Fibroblast of mammary gland (primary cell): ENCODE data around the gene TRIM41.

Source experiments
- DNase-seq: peaks from one replicate; pipeline ENCODE4 v3.0.0-alpha.2; 2010; ENCODE audit warnings: low read depth
- H3K4me3 ChIP-seq: 2 replicates; pipeline ENCODE4 v1.5.1; 2011; ENCODE audit warnings: low read depth, mild to moderate bottlenecking, low read length, moderate library complexity; ENCODE audit not compliant: control insufficient read depth
- CTCF ChIP-seq: conservative IDR thresholded peaks from 2 replicates; pipeline ENCODE4 v1.5.1; 2011; ENCODE audit warnings: low read depth, low read length, inconsistent platforms; ENCODE audit not compliant: control insufficient read depth, insufficient read depth

TRIM41 gene

GRCh38 chr5:181219262-181220177 is 3.6 kb upstream of the TRIM41 start:
- TF ChIP-seq CTCF = no peak
- DNase-seq = no peak
- no peak overlapping the region for H3K4me3 ChIP-seq

DNA sequence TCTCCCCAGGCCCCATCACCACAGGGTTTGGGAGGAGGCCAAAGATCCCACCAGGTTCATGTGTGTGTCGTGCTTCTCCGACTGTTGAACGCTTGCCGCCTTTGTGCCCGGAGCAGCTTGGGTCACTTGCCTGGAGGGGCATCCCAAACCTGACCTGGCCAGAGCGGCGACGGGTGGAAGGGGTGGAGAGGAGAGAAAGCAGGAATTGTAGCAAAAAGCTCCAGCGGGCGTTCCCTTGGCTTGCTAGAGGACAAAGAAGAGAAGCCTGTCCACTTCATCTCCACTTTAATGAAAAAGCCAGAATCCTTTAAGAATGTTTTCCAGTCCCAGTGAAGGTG is 2.9 kb upstream of the TRIM41 start:
- no peak for DNase-seq
- H3K4me3 ChIP-seq = no peak overlapping the region
- TF ChIP-seq CTCF = no peak

GRCh38 chr5:181221105-181221791 is 1.8 kb upstream of the TRIM41 start:
- no peak for TF ChIP-seq CTCF
- peak overlapping the region; percentile 36 for H3K4me3 ChIP-seq
- DNase-seq = no peak

DNA sequence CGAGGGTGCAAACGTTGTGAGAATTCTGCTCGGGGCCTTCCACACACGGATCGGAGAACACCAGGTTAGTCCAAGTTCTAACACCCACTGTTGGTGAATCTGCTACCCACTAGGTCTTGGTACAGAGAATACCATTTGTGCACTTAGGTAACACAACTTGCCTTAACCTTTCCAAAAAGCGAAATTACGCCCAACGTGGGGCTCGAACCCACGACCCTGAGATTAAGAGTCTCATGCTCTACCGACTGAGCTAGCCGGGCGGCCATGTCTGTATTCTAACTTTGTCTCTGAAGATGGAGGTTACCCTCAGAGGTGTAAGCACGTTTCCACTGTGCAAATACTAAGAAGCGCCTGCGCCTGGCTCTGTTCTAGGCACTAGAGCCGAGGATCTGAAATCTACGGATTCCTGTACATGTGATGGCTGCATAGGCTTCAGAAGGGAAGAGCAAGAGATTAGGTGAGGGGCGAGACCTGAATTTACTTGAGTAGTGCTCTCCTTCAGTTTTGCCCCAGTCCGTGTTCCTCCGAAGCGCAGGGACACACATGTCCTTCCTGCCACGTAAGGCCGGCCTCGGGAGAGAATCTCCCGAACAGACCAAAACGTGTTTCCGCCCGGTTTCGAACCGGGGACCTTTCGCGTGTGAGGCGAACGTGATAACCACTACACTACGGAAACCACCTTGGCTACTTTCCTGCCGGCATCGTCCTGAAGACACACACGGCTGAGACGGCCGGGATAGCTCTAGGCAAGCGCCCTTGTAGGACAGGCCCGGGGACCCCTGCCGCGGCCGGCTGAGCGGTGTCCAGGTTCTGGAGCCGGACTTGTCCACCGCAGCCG is 1.1 kb upstream of the TRIM41 start:
- H3K4me3 ChIP-seq = peak overlapping the region; percentile 81
- TF ChIP-seq CTCF = no peak
- peak; percentile 97 for DNase-seq

DNA sequence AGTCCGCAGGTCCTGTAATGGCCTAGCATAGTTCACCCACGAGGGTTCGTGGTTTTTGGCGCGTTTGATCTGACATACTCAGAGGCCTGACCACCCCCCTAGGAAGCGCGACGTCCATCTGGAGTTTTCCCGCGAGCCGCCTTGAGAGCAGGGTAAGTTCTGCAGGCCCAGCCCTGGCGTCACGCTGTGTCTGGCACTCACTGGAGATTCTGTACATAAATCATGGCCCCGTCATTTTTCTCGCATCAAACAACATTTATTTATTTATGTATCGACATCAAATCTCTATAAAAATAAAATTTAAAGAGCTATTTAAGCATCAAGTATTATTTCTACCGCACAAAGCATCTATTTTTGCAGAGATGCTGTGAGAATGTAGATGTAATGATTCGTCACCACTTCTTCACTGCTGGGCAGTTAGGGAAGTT is 437 bp upstream of the TRIM41 start:
- H3K4me3 ChIP-seq = peak overlapping the region; percentile 81
- DNase-seq = no peak
- no peak for TF ChIP-seq CTCF

GRCh38 chr5:181223729-181224389 is 778 bp downstream of the TRIM41 start:
- peak overlapping the region; percentile 81 for H3K4me3 ChIP-seq
- no peak for TF ChIP-seq CTCF
- DNase-seq = no peak
